HepG2 (cell line): ENCODE results near the gene MYL6. TPM values are rescaled to one million over a fixed set of nuclear protein-coding genes. Genes with fewer than 3 reads are reported as not detected.

Source experiments
- AGO2 ChIP-seq: fragments of 200-400 bp; formaldehyde crosslinking; optimal IDR thresholded peaks from 2 replicates; pipeline ENCODE3; 2017; ENCODE audit warnings: mild to moderate bottlenecking, low read depth, low read length, moderate library complexity
- ATF7-NPFF ChIP-seq: sonication (generic); formaldehyde crosslinking; IDR thresholded peaks from 2 replicates; pipeline ENCODE4 v1.8.1; 2023; ENCODE audit warnings: mild to moderate bottlenecking, low read depth, missing genetic modification reagents, moderate library complexity
- ATM ChIP-seq: fragments of 450-650 bp; IDR thresholded peaks from 2 replicates; pipeline ENCODE4 v1.7.1; 2017; ENCODE audit warnings: mild to moderate bottlenecking, borderline replicate concordance
- EED ChIP-seq: sonication (generic); formaldehyde crosslinking; IDR thresholded peaks from 2 replicates; pipeline ENCODE4 v1.5.0; 2020; ENCODE audit warnings: mild to moderate bottlenecking, missing genetic modification reagents
- FOSL2 ChIP-seq: sonication (generic); formaldehyde crosslinking; IDR thresholded peaks from 2 replicates; pipeline ENCODE4 v1.4.0; 2020; ENCODE audit warnings: missing genetic modification reagents
- FOXA1 ChIP-seq, 2 experiments: fragments of 450-650 bp in 1 of 2; sonication (generic) in 1 of 2; formaldehyde crosslinking in 1 of 2; IDR thresholded peaks; 2 replicates each; pipeline versions ENCODE4 v1.4.0 to v1.6.1; 2016 to 2020; ENCODE audit warnings: missing genetic modification reagents in 1 of 2
- GTF2F1 ChIP-seq: fragments of 150-350 bp; IDR thresholded peaks from 2 replicates; pipeline ENCODE4 v1.6.1; 2014; ENCODE audit warnings: low read length
- IKZF4 ChIP-seq: sonication (generic); formaldehyde crosslinking; IDR thresholded peaks from 2 replicates; pipeline ENCODE4 v1.5.1; 2020; ENCODE audit warnings: borderline replicate concordance, mild to moderate bottlenecking, low read depth, missing genetic modification reagents; ENCODE audit errors: not compliant biosample characterization
- NFKBIZ ChIP-seq: IDR thresholded peaks from 2 replicates; pipeline ENCODE4 v1.6.1; 2018; ENCODE audit warnings: missing genetic modification reagents, missing compliant biosample characterization
- PHF20 ChIP-seq: sonication (generic); formaldehyde crosslinking; IDR thresholded peaks from 2 replicates; pipeline ENCODE4 v1.5.0; 2020; ENCODE audit warnings: mild to moderate bottlenecking, missing genetic modification reagents
- PRMT3 ChIP-seq: sonication (generic); formaldehyde crosslinking; IDR thresholded peaks from 2 replicates; pipeline ENCODE4 v1.8.1; 2022; ENCODE audit warnings: low read depth, mild to moderate bottlenecking, moderate library complexity, missing genetic modification reagents, borderline replicate concordance
- U2AF1 ChIP-seq: fragments of 200-400 bp; formaldehyde crosslinking; optimal IDR thresholded peaks from 2 replicates; pipeline ENCODE3; 2017; ENCODE audit warnings: mild to moderate bottlenecking, low read depth, low read length
- ZNF256 ChIP-seq: sonication (generic); formaldehyde crosslinking; conservative IDR thresholded peaks from 2 replicates; pipeline ENCODE4 v1.4.0; 2020; ENCODE audit warnings: missing genetic modification reagents
- ZNF446 ChIP-seq: sonication (generic); formaldehyde crosslinking; IDR thresholded peaks from 2 replicates; pipeline ENCODE4 v1.5.0; 2020; ENCODE audit warnings: mild to moderate bottlenecking, missing genetic modification reagents
- ZNF574 ChIP-seq: sonication (generic); formaldehyde crosslinking; IDR thresholded peaks from 2 replicates; pipeline ENCODE4 v1.4.0; 2020; ENCODE audit warnings: missing genetic modification reagents
- ZNF615 ChIP-seq: sonication (generic); formaldehyde crosslinking; IDR thresholded peaks from 2 replicates; pipeline ENCODE4 v1.5.0; 2020; ENCODE audit warnings: mild to moderate bottlenecking, missing genetic modification reagents, borderline replicate concordance
- ZNF660 ChIP-seq: sonication (generic); formaldehyde crosslinking; IDR thresholded peaks from 2 replicates; pipeline ENCODE4 v1.5.1; 2020; ENCODE audit warnings: mild to moderate bottlenecking, low read depth, missing genetic modification reagents, borderline replicate concordance
- polyA plus RNA-seq, 8 experiments: library from polyadenylated mRNA; depleted of rRNA in 3 of 8; stranded (reverse) in 7 of 8; unstranded in 1 of 8; fragments of >200 nt; fragmentation: Illumina TruSeq in 4 of 8; extraction: Trizol in 4 of 8; gene quantifications; 2 replicates each; pipeline versions ENCODE4 v1.2.1 to v1.2.3, GENCODE V29; 2011 to 2016; ENCODE audit warnings: low read depth in 4 of 8, missing spikeins in 1 of 8, mixed read lengths in 1 of 8; ENCODE audit not compliant: insufficient read depth in 1 of 8
- total RNA-seq, 5 experiments: library from RNA; depleted of rRNA; stranded (reverse); fragments of >200 nt; fragmentation: Illumina TruSeq; extraction: Trizol; gene quantifications; 2 replicates each; pipeline ENCODE4 v1.2.3, GENCODE V29; 2016; ENCODE audit warnings: low read depth in 1 of 5
- TF ChIP-seq, protein P1 (sequence below): sonication (generic); formaldehyde crosslinking; IDR thresholded peaks from 2 replicates; pipeline ENCODE4 v1.4.0; 2020; ENCODE audit warnings: mild to moderate bottlenecking, missing genetic modification reagents, borderline replicate concordance
- TF ChIP-seq, protein P2 (sequence below): sonication (generic); formaldehyde crosslinking; IDR thresholded peaks from 2 replicates; pipeline ENCODE4 v1.5.0; 2020; ENCODE audit warnings: missing genetic modification reagents
- TF ChIP-seq, protein P3 (sequence below): sonication (generic); formaldehyde crosslinking; IDR thresholded peaks from 2 replicates; pipeline ENCODE4 v1.4.0; 2020; ENCODE audit warnings: low read depth, mild to moderate bottlenecking, missing genetic modification reagents
- TF ChIP-seq, protein P4 (sequence below): sonication (generic); formaldehyde crosslinking; IDR thresholded peaks from 2 replicates; pipeline ENCODE4 v1.4.0; 2020; ENCODE audit warnings: missing genetic modification reagents, borderline replicate concordance

The MYL6 gene
- total and polyA plus RNA-seq, 2 of the 13 experiments (the other 11 are each of a cell fraction or from before 2014, with no cell fraction given), result 1,127 to 1,192 TPM

- TF ChIP-seq, protein P1, sequence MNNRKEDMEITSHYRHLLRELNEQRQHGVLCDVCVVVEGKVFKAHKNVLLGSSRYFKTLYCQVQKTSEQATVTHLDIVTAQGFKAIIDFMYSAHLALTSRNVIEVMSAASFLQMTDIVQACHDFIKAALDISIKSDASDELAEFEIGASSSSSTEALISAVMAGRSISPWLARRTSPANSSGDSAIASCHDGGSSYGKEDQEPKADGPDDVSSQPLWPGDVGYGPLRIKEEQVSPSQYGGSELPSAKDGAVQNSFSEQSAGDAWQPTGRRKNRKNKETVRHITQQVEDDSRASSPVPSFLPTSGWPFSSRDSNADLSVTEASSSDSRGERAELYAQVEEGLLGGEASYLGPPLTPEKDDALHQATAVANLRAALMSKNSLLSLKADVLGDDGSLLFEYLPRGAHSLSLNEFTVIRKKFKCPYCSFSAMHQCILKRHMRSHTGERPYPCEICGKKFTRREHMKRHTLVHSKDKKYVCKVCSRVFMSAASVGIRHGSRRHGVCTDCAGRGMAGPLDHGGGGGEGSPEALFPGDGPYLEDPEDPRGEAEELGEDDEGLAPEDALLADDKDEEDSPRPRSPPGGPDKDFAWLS, result 0 out of 2 replicates have a peak, but pooled peaks have one; percentile 75
- TF ChIP-seq ZNF256 (CRISPR knock-in tag) (peak; percentile 64; the same call in 1 of the 2 replicates), U2AF1 (no peak), ZNF574 (CRISPR knock-in tag) (peak; percentile 57; the same call in 1 of the 2 replicates), PHF20 (CRISPR knock-in tag) (no peak), FOXA1 (IDR thresholded peaks at IDR 0.05) (no peak), FOXA1 (CRISPR knock-in tag; IDR thresholded peaks at IDR 0.05) (no peak), ZNF660 (CRISPR knock-in tag) (no peak), ATF7-NPFF (CRISPR knock-in tag) (no peak), PRMT3 (no peak), IKZF4 (CRISPR knock-in tag) (no peak), ZNF446 (CRISPR knock-in tag) (no peak), GTF2F1 (no peak; the same call in 1 of the 2 replicates), ATM (no peak), FOSL2 (peak; percentile 47; the same call in 1 of the 2 replicates), NFKBIZ (CRISPR knock-in tag) (no peak), AGO2 (peak; percentile 73), ZNF615 (CRISPR knock-in tag) (no peak), EED (CRISPR knock-in tag) (no peak)
- TF ChIP-seq, protein P2, sequence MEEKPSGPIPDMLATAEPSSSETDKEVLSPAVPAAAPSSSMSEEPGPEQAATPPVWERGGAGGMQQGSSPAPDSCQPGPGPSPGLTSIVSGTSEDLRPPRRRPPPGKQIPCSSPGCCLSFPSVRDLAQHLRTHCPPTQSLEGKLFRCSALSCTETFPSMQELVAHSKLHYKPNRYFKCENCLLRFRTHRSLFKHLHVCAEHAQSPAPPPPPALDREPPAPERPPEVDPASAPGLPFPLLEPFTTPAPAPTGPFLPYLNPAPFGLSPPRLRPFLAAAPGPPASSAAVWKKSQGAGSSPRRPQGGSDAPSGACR (CRISPR knock-in tag), result no peak
- TF ChIP-seq, protein P3, sequence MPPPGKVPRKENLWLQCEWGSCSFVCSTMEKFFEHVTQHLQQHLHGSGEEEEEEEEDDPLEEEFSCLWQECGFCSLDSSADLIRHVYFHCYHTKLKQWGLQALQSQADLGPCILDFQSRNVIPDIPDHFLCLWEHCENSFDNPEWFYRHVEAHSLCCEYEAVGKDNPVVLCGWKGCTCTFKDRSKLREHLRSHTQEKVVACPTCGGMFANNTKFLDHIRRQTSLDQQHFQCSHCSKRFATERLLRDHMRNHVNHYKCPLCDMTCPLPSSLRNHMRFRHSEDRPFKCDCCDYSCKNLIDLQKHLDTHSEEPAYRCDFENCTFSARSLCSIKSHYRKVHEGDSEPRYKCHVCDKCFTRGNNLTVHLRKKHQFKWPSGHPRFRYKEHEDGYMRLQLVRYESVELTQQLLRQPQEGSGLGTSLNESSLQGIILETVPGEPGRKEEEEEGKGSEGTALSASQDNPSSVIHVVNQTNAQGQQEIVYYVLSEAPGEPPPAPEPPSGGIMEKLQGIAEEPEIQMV, result no peak
- TF ChIP-seq, protein P4, sequence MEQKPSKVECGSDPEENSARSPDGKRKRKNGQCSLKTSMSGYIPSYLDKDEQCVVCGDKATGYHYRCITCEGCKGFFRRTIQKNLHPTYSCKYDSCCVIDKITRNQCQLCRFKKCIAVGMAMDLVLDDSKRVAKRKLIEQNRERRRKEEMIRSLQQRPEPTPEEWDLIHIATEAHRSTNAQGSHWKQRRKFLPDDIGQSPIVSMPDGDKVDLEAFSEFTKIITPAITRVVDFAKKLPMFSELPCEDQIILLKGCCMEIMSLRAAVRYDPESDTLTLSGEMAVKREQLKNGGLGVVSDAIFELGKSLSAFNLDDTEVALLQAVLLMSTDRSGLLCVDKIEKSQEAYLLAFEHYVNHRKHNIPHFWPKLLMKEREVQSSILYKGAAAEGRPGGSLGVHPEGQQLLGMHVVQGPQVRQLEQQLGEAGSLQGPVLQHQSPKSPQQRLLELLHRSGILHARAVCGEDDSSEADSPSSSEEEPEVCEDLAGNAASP, result no peak
Measured at GRCh38 chr12:56127888-56128669, 30.1 kb upstream of the MYL6 start, which contains the start of gene ESYT1 (continued).
